K562 (cell line): ENCODE data around the gene LVRN. TPM values are rescaled to one million over a fixed set of nuclear protein-coding genes. Genes with fewer than 3 reads are reported as not detected.

Source experiments
- ATAC-seq: fragments of 200-7000 bp; cut with Tn5 transposase; 3 replicates; pipeline ENCODE4 v1.9.1; 2020; ENCODE audit warnings: moderate library complexity
- BruUV-seq: library from RNA; stranded (reverse); fragments of 400-500 nt; replicated peaks from 2 replicates; lab custom pipeline; 2021; lab: Mats Ljungman, UMichigan
- CTCF ChIA-PET: fragments of 300-600 bp; formaldehyde crosslinking; extraction: SDS; loops from one replicate; lab custom pipeline; 2021; ENCODE audit warnings: low intra/inter-chr PET ratio; lab: Yijun Ruan, JAX
- POLR2A ChIA-PET: fragments of 300-600, 350-650 bp; sonication (Branson Sonifier 250); formaldehyde crosslinking; extraction: SDS; loops from one replicate; lab custom pipeline; 2021; ENCODE audit warnings: antibody characterized with exemption, inconsistent platforms; lab: Yijun Ruan, JAX
- DNase-seq, 4 experiments: peaks; one replicate each; pipeline versions ENCODE4 v3.0.0 to v3.0.0-alpha.2; 2011 to 2018; ENCODE audit warnings: low spot score in 3 of 4, mixed read lengths in 3 of 4; ENCODE audit errors: extremely low read depth in 1 of 4
- FAIRE-seq: peaks from 2 replicates; lab custom pipeline; 2011; peaks lifted over from hg19 to GRCh38; lab: Jason Lieb, UNC
- H2AFZ ChIP-seq: 2 replicates; pipeline ENCODE4 v1.6.0; 2011; ENCODE audit warnings: low read depth, low read length, control low read depth, inconsistent platforms
- H3K27ac ChIP-seq: fragments of 200-600 bp; 3 replicates; pipeline ENCODE4 v1.8.0; 2011; ENCODE audit warnings: low read depth, mild to moderate bottlenecking, control low read depth, inconsistent platforms, low read length, moderate library complexity, mixed read lengths; ENCODE audit errors: extremely low read depth
- H3K27me3 ChIP-seq, 2 experiments: fragments of 300-600 bp in 1 of 2; 2 replicates in 1 of 2; 3 replicates in 1 of 2; pipeline versions ENCODE4 v1.6.0 to v1.8.0; 2011; ENCODE audit warnings: inconsistent platforms in 2 of 2, low read length in 2 of 2, mild to moderate bottlenecking in 1 of 2, mixed read lengths in 1 of 2, moderate library complexity in 1 of 2; ENCODE audit not compliant: control insufficient read depth in 2 of 2, insufficient read depth in 2 of 2
- H3K36me3 ChIP-seq: fragments of 300-600 bp; 3 replicates; pipeline ENCODE4 v1.8.0; 2011; ENCODE audit warnings: mild to moderate bottlenecking, low read length, inconsistent platforms; ENCODE audit not compliant: control insufficient read depth, insufficient read depth
- H3K4me1 ChIP-seq, 2 experiments: fragments of 200-600 bp in 1 of 2; replicated peaks in 1 of 2; 2 replicates in 1 of 2; 3 replicates in 1 of 2; pipeline versions ENCODE4 v1.5.1 to v1.8.0; 2011; ENCODE audit warnings: inconsistent platforms in 2 of 2, low read length in 2 of 2, mild to moderate bottlenecking in 1 of 2, mixed read lengths in 1 of 2, moderate library complexity in 1 of 2; ENCODE audit not compliant: control insufficient read depth in 2 of 2, insufficient read depth in 2 of 2
- H3K4me2 ChIP-seq: 2 replicates; pipeline ENCODE4 v1.6.1; 2011; ENCODE audit warnings: low read length, control low read depth, inconsistent platforms, mixed read lengths; ENCODE audit not compliant: insufficient read depth
- H3K4me3 ChIP-seq: fragments of 200-600 bp; sonication (generic), shearing (Covaris generic); 2 replicates; pipeline ENCODE4 v1.5.1; 2016; ENCODE audit warnings: control low read depth, inconsistent platforms
- H3K79me2 ChIP-seq: fragments of 200-600 bp; 3 replicates; pipeline ENCODE4 v1.8.0; 2011; ENCODE audit warnings: low read length, inconsistent platforms; ENCODE audit not compliant: control insufficient read depth, insufficient read depth
- H3K9ac ChIP-seq, 2 experiments: 2 replicates each; pipeline versions ENCODE4 v1.6.0 to v1.6.1; 2011; ENCODE audit warnings: low read depth in 2 of 2, low read length in 2 of 2, control low read depth in 1 of 2, inconsistent platforms in 1 of 2, mild to moderate bottlenecking in 1 of 2, mixed read lengths in 1 of 2; ENCODE audit not compliant: insufficient read depth in 1 of 2
- H3K9me1 ChIP-seq: one replicate; pipeline ENCODE4 v1.6.0; 2011; ENCODE audit warnings: inconsistent platforms, mild to moderate bottlenecking, low read length, moderate library complexity; ENCODE audit not compliant: control insufficient read depth, insufficient read depth
- H3K9me3 ChIP-seq: replicated peaks from 2 replicates; pipeline ENCODE4 v1.5.1; 2011; ENCODE audit warnings: low read depth, low read length, inconsistent platforms; ENCODE audit not compliant: control insufficient read depth, insufficient read depth
- H4K20me1 ChIP-seq: replicated peaks from 2 replicates; pipeline ENCODE4 v1.6.1; 2011; ENCODE audit warnings: low read length, inconsistent platforms, mixed read lengths; ENCODE audit not compliant: control insufficient read depth, insufficient read depth
- BCL6 ChIP-seq: fragments of 250-450 bp; sonication (Bioruptor Pico); IDR thresholded peaks from 2 replicates; pipeline ENCODE4 v1.4.0; 2020
- CHD4 ChIP-seq: fragments of 200-600 bp; sonication (generic); IDR thresholded peaks from 3 replicates; pipeline ENCODE4 v1.6.1; 2012; ENCODE audit warnings: low read depth, mild to moderate bottlenecking, mixed read lengths, low read length, inconsistent platforms; ENCODE audit not compliant: insufficient read depth, insufficient replicate concordance, poor library complexity, severe bottlenecking
- MAFG ChIP-seq: fragments of 450-650 bp; conservative IDR thresholded peaks from 2 replicates; pipeline ENCODE4 v1.6.1; 2016; ENCODE audit warnings: missing genetic modification characterization, missing compliant biosample characterization
- NR3C1 ChIP-seq: sonication (generic); formaldehyde crosslinking; IDR thresholded peaks from 2 replicates; pipeline ENCODE4 v1.8.1; 2022; ENCODE audit warnings: missing genetic modification reagents
- SAP30 ChIP-seq: fragments of 200-600 bp; sonication (generic); IDR thresholded peaks from 2 replicates; pipeline ENCODE4 v1.6.1; 2012; ENCODE audit warnings: borderline replicate concordance, low read depth, mild to moderate bottlenecking, moderate library complexity, low read length, control low read depth, inconsistent platforms; ENCODE audit not compliant: insufficient read depth, poor library complexity, severe bottlenecking
- SMAD2 ChIP-seq: fragments of 150-350 bp; IDR thresholded peaks from 2 replicates; pipeline ENCODE4 v1.6.1; 2014; ENCODE audit warnings: low read depth, mild to moderate bottlenecking, low read length
- STAT5B ChIP-seq: fragments of 250-450 bp; sonication (Bioruptor Pico); IDR thresholded peaks from 2 replicates; pipeline ENCODE4 v1.8.0; 2021; ENCODE audit warnings: mild to moderate bottlenecking, inconsistent platforms
- WGBS: fragments of 100-300 bp; shearing (Covaris generic); methylation state at CpG from one replicate; pipeline ENCODE4 v1.1.6; 2016; ENCODE audit warnings: low coverage, mixed read lengths; ENCODE audit not compliant: insufficient coverage; ENCODE audit errors: missing lambda C conversion rate; 5-methylcytosine and 5-hydroxymethylcytosine counted together
- in situ Hi-C: fragments of 300-500 bp; cut with MboI; formaldehyde crosslinking; loops from 4 replicates; pipeline ENCODE4 v1.15.0; 2018; ENCODE audit warnings: inconsistent platforms, mixed read lengths
- intact Hi-C: fragments of 100-400 bp; cut with micrococcal nuclease; formaldehyde crosslinking; loops from 2 replicates; pipeline ENCODE4 v1.14.2; 2022
- polyA plus RNA-seq, 8 experiments: library from polyadenylated mRNA; depleted of rRNA in 4 of 8; stranded (reverse) in 5 of 8; unstranded in 3 of 8; fragments of >200 nt; fragmentation: Nextera tagmentation in 2 of 8; fragmentation: Illumina TruSeq in 1 of 8; extraction: Ambion mirVana in 2 of 8; extraction: Trizol in 1 of 8; gene quantifications; 2 replicates each; pipeline versions ENCODE4 v1.2.1 to v1.2.3, GENCODE V29; 2011 to 2014; ENCODE audit warnings: inconsistent platforms in 1 of 8, missing spikeins in 1 of 8
- total RNA-seq, 7 experiments: library from RNA; depleted of rRNA in 6 of 7; stranded (reverse); fragments of >200 nt in 6 of 7; fragmentation: Illumina TruSeq in 2 of 7; extraction: Trizol in 2 of 7; gene quantifications; 2 replicates each; pipeline versions ENCODE4 v1.2.1 to v1.2.3, GENCODE V29; 2011 to 2021; ENCODE audit warnings: low replicate concordance in 1 of 7
- TF ChIP-seq, protein P1 (sequence below): fragments of 150-350 bp; conservative IDR thresholded peaks from 2 replicates; pipeline ENCODE4 v1.6.1; 2014; ENCODE audit warnings: low read length
- TF ChIP-seq, protein P2 (sequence below): fragments of 250-450 bp; sonication (Bioruptor Pico); IDR thresholded peaks from 2 replicates; pipeline ENCODE4 v1.8.0; 2021; ENCODE audit warnings: moderate library complexity, mild to moderate bottlenecking, inconsistent platforms

LVRN gene
- total and polyA plus RNA-seq, 9 of the 15 experiments (the other 6 are each of a cell fraction or from before 2014, with no cell fraction given) = 2.6 to 5.3 (median 4.1) TPM

DNA sequence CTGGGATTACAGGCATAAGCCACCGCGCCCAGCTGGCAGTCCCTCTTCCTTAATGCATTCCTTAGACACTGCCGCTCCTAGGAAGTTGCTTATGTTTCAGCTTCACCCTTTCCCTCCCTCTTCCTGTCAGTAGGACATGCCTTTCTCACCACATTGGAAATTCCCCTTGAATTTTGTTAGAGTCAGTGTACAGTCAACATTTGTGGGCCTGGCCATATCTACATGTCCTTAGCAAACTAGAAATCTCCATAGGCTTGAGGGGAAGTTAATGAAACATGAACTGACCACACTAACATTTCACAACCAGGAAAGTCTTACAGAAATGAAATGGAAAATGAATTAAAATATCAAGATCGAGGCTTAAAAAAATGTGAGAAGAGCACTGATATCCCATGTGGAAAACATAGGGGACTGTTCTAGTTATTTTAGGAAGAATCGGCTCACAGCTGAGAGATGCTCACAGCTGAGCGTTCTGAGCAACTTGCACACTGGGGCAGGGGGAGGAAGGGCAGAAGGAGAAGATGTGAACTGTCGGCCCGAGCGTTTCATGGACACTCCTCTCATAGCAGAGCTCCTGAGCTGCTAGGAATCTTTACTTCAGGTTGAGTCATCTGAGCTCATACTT lies 21.1 kb upstream of the LVRN start (continued):
- TF ChIP-seq, protein P1, sequence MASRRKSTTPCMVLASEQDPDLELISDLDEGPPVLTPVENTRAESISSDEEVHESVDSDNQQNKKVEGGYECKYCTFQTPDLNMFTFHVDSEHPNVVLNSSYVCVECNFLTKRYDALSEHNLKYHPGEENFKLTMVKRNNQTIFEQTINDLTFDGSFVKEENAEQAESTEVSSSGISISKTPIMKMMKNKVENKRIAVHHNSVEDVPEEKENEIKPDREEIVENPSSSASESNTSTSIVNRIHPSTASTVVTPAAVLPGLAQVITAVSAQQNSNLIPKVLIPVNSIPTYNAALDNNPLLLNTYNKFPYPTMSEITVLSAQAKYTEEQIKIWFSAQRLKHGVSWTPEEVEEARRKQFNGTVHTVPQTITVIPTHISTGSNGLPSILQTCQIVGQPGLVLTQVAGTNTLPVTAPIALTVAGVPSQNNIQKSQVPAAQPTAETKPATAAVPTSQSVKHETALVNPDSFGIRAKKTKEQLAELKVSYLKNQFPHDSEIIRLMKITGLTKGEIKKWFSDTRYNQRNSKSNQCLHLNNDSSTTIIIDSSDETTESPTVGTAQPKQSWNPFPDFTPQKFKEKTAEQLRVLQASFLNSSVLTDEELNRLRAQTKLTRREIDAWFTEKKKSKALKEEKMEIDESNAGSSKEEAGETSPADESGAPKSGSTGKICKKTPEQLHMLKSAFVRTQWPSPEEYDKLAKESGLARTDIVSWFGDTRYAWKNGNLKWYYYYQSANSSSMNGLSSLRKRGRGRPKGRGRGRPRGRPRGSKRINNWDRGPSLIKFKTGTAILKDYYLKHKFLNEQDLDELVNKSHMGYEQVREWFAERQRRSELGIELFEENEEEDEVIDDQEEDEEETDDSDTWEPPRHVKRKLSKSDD = no peak
- TF ChIP-seq BCL6 = no peak

DNA sequence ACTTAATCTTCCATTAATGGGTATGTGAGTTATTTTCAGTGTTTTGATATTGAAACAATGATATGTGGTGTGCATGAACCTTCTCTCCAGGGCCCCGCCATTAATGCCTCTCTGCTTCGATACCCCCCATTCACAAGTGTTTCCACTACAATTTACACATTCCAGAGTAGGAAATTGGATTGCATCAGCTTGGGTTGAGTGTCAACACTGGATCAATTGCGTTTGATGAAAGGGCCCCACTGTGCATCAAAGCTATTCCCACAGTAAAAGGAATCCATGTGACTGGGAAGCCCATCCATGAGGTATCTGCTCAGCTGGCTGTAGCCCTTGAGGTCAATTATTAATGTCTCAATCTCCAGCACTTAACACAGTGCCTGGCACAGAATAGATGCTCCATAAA lies 17.8 kb upstream of the LVRN start:
- DNase-seq (no peak), FAIRE-seq (no peak), ATAC-seq (no peak)
- Histone ChIP-seq H3K36me3 (no peaks in the 10 kb centered on the region), H3K9me3 (no peaks in the 10 kb centered on the region), H2AFZ (no peak overlapping the region), H3K9me1 (no peaks in the 10 kb centered on the region), H3K79me2 (no peaks in the 10 kb centered on the region), H3K4me1 (no peaks in the 10 kb centered on the region), H3K9ac (no peak overlapping the region), H3K27ac (no peak overlapping the region), H3K4me3 (no peak overlapping the region), H4K20me1 (no peaks in the 10 kb centered on the region), H3K27me3 (no peaks in the 10 kb centered on the region; a peak in 2 of 5 replicates), H3K4me2 (no peak overlapping the region)
- intact Hi-C loops = no loop called here
- in situ Hi-C loops = no loop called here
- ChIA-PET POLR2A (interaction anchor here (1.0 kb wide), 1 partner anchor 13 kb away, joined by 3 read pairs; no protein-coding TSS in a partner anchor), CTCF (no interaction called here)
- no TSS peak for BruUV-seq
- TF ChIP-seq SAP30 = no peak
- TF ChIP-seq SMAD2 = no peak
- no peak for TF ChIP-seq CHD4
- TF ChIP-seq, protein P2, sequence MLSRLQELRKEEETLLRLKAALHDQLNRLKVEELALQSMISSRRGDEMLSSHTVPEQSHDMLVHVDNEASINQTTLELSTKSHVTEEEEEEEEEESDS = no peak
- no peak for TF ChIP-seq NR3C1
- TF ChIP-seq MAFG = no peak
- no peak for TF ChIP-seq STAT5B (CRISPR knock-in tag)
- 2% methylated on average over 3 of the region's 3 CpGs for WGBS
